HG03442 (cell line): Measurements from ENCODE around the gene NSL1.
A peak's percentile ranks its signal among the peaks of the same experiment; 100 is the strongest.

Experiments used
- ATAC-seq: cut with Tn5 transposase; IDR thresholded peaks from one replicate; pipeline ENCODE4 v1.9.1; 2021; ENCODE audit warnings: mild to moderate bottlenecking, moderate library complexity; ENCODE audit not compliant: unreplicated experiment

Gene NSL1

GRCh38 chr1:212791676-212792395 is at the start of gene NSL1, which contains the start of gene TATDN3:
NSL1 (minus strand) TSS chr1:212791777; CDS start chr1:212791763, 14 bp downstream.
TATDN3 (plus strand) TSS chr1:212791894; CDS start chr1:212791922, 28 bp downstream.
- ATAC-seq, result peak; percentile 71

DNA sequence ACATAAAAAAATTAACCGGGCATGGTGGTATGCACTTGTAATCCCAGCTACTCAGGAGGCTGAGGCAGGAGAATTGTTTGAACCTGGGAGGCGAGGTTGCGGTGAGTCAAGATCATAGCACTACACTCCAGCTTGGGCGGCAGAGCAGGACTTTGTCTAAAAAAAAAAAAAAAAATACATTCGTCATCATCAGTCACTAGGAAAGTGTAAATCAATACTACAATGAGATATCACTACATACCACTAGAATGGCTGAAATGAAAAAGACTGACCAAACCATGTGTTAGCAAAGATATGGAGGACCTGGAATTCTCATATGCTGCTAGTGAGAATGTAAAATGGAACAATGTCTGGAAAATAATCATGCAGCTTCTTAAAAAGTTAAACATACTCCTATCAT is 46.6 kb upstream of the NSL1 start:
- no peak for ATAC-seq

DNA sequence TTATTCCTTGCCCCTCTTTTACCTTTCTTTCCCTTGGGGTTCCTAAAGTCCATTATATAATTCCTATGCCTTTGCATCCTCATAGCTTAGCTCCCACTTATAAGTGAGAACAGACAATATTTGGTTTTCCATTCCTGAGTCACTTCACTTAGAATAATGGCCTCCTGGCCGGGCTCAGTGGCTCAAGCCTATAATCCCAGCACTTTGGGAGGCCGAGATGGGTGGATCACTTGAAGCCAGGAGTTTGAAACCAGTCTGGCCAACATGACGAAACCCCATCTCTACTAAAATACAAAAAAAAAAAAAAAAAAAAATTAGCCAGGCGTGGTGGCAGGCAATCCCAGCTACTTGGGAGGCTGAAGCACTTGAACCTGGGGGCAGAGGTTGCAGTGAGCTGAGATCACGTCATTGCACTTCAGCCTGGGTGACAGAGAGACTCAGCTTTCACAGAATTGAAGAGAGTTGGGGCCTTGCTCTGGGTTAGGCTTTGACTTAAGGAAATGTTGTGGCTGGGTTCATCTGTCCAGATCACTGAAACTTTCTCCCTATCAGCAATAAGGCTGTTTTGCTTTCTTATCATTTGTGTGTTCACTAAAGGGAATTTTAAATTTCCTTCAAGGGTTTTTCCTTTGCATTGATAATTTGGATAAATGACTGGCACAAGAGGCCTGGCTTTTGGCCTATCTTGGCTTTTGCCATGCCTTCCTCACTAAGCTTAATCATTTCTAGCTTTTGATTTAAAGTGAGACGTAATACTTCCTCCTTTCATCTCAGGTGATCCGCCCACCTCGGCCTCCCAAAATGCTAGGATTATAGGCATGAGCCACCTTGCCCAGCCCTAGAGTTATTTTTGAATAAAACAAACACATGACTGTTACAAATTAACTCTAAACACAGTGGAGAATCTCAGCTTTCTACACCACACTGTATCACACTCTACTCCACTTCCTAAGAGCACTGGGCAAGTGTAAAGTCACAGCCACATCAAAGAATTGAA is 41.9 kb upstream of the NSL1 start:
- ATAC-seq, result peak; percentile 83

- ATAC-seq, result no peak
These were observed 36.8 kb upstream of the NSL1 start for GRCh38 chr1:212828395-212828794.

GRCh38 chr1:212827831-212828278 is 36.3 kb upstream of the NSL1 start:
- no peak for ATAC-seq

- ATAC-seq, result no peak
These were observed 35.7 kb upstream of the NSL1 start for GRCh38 chr1:212827171-212827776.

- ATAC-seq, result no peak
These were observed 34.3 kb upstream of the NSL1 start for GRCh38 chr1:212825798-212826452.

DNA sequence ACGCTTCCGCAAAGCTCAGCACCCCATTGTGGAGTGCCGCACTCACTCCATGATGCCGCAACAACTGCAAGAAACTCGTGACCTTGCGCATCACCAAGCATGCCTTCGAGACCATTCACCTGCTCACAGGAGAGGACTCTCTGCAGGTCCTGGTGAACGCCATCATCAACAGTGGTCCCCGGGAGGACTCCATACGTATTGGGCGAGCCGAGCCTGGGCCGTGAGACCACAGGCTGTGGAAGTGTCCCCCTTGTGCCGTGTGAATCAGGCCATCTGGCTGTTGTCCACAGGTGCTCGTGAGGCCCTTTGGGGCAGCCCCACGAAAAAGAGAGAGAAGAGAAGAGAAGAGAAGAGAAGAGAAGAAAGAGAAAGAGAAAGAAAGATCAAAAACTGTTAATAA is 32.6 kb upstream of the NSL1 start:
- no peak for ATAC-seq

- ATAC-seq, result no peak
These were observed 31.4 kb upstream of the NSL1 start for GRCh38 chr1:212822956-212823355.

DNA sequence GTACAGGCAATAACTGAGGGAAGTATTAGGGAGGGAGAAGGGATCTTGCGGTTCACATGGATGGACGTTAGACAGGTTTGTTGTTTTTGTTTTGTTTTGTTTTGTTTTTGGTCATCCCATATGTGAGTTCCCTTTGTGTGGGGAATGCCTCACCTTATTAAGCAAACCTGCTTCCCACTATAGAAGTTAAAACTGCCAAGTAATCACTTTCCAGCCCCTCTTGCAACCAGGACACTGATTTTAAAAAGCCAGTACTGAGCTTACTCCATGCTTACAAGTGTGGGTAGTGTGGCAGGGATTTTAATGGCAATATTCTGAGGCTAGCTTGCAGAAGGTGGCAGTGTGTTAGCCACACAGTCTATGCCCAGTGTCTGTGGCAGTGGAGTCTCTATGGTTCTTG is 29.4 kb upstream of the NSL1 start:
- ATAC-seq, result no peak

- peak; percentile 79 for ATAC-seq
These were observed 28.1 kb upstream of the NSL1 start for GRCh38 chr1:212819726-212820125.

GRCh38 chr1:212816567-212817278 is 25.1 kb upstream of the NSL1 start:
- ATAC-seq, result no peak

DNA sequence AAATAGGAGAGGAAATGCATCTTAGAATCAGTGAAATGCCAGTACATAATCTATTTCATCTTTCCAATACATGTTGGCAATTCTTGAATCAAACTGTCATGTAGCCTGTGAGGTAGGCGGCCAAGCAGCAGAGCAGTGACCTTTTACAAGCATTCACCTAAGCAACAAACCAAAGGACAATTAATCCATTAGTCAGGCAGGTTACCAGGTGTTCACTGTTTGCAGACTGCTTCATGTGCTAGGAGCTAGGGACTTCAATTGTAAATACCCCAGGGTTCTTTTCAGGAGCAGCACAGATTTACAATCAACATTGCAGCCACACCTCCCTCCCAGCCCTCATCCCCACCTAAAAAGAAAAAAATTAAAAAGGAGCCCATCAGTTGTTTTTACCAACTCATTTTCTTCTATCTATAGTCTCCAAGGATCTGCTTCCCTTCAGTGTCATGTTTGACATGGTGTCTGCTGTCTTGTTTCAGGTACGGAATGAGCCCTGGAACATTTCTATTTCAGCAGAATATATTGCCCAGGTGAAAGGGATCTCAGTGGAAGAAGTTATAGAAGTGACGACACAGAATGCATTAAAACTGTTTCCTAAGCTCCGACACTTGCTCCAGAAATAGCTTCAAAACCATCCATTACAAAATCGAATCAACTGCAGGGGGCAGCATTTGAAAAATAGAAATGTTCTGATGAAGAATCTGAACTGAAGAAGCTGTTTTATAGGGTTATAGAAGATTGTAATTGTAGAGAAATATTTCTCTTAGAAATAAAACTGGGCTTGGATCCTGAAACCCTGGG is 23.2 kb upstream of the NSL1 start:
- no peak for ATAC-seq

DNA sequence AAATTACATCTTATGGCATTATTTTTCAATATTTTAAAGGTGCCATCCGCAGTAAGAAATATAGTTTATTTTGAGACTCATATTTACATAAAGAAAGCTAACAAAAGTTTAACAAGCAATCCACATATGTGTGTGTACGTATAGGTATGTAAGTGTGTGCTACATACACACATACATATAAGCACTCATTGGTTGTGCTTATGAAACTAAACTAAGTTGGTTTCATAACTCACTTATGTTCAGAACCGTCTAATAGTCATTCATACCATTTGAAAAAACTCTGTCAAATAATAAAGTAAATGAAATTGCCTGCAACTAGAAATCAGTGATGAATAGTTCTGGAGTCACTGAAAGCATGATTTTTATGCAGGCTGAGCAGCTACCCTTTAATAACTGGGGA is 14.2 kb upstream of the NSL1 start:
- no peak for ATAC-seq

DNA sequence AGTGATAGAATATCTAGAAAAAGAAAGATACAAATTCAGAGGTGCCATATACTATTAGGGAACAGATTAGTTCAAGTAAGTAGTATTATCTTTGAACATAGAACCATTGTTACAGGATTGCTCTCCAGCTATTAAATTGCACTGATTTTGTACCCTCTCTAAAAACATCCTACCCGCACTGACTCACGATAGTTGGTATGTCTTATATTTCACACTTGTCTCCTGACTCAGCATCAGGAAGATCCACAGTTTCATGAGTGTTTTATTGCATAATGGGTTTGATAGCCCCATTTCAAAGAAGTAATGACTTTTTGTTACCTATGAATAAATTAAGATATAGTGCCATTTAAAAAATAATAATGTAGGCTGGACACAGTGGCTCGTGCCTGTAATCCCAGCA is 6.1 kb upstream of the NSL1 start:
- no peak for ATAC-seq

DNA sequence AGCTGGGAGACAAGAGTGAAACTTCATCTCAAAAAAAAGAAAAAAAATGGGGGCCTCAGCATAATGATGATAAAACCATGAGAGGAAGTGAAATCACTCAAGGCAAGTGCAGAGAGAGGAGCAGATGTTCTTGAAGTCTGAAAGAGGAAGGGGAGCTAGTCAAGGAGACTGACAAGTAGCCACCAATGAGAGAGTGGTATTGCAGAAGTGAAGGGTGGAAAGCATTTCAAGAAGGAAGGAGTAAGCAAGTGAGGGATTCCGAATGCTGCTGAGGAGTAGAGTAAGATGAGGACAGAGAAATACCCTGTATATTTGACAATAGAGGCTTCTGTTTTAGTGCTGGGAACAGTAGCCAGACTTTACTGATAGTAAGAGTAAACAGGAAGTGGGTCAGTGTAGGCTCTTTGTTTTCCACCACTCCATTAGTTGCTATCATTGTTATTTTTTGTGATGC is 3.0 kb upstream of the NSL1 start:
- peak; percentile 70 for ATAC-seq

DNA sequence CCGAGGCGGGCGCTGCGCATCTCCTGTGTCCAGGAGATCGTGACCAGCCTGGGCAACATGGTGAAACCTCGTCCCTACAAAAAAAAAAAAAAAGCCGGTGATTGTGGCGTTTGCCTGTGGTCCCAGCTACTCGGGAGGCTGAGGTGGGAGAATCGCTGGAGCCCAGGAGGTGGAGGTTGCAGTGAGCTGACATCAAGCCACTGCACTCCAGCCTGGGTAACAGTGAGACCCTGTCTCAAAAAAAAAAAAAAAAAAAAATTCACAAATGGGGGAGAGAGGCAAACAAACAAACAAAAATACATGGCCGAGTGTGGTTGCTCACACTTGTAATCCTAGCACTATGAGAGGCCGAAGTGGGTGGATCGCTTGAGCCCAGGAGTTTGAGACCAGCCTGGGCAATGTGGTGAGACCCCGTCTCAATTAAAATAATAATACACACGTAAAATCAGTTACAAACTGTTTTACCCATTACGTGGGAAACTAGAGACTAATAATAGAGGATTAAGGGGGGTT is 875 bp upstream of the NSL1 start:
- ATAC-seq, result no peak

- ATAC-seq, result peak; percentile 26
These were observed 309 bp downstream of the NSL1 start for GRCh38 chr1:212791261-212791675.

- ATAC-seq, result no peak
These were observed 5.7 kb downstream of the NSL1 start for GRCh38 chr1:212785871-212786270.
